SJSA1 (cell line): ENCODE data around the gene TMC5. TPM values are rescaled to one million over a fixed set of nuclear protein-coding genes. Genes with fewer than 3 reads are reported as not detected.
"Not testable (repeated sequence)": the region's sequence is repeated elsewhere in the genome, so short reads cannot be mapped to it uniquely, and the experiment has no call there.

Experiments
- DNase-seq, 2 experiments: peaks; one replicate each; pipeline ENCODE4 v3.0.0-alpha.2; 2015 to 2020; ENCODE audit warnings: low spot score in 2 of 2, low read depth in 1 of 2
- H3K27ac ChIP-seq: fragments of 250-450 bp; sonication (Bioruptor Pico); 2 replicates; pipeline ENCODE4 v1.5.1; 2020; ENCODE audit warnings: mild to moderate bottlenecking, moderate library complexity
- H3K27me3 ChIP-seq: fragments of 250-450 bp; sonication (Bioruptor Pico); replicated peaks from 2 replicates; pipeline ENCODE4 v1.5.1; 2020; ENCODE audit warnings: mild to moderate bottlenecking, moderate library complexity
- H3K36me3 ChIP-seq: fragments of 250-450 bp; sonication (Bioruptor Pico); 2 replicates; pipeline ENCODE4 v1.5.1; 2020; ENCODE audit warnings: mild to moderate bottlenecking
- H3K4me1 ChIP-seq: fragments of 250-450 bp; sonication (Bioruptor Pico); replicated peaks from 2 replicates; pipeline ENCODE4 v1.6.1; 2021; ENCODE audit warnings: mild to moderate bottlenecking
- H3K4me3 ChIP-seq: fragments of 250-450 bp; sonication (Bioruptor Pico); 2 replicates; pipeline ENCODE4 v1.5.1; 2020; ENCODE audit warnings: mild to moderate bottlenecking
- H3K9me3 ChIP-seq: fragments of 250-450 bp; sonication (Bioruptor Pico); replicated peaks from 2 replicates; pipeline ENCODE4 v1.5.1; 2020; ENCODE audit warnings: mild to moderate bottlenecking
- total RNA-seq: library from RNA; depleted of rRNA; stranded (reverse); fragments of >200 nt; shearing (Covaris generic); gene quantifications from 2 replicates; pipeline ENCODE4 v1.2.3, GENCODE V29; 2014

The TMC5 gene
- total RNA-seq, 1 experiment from 2014 or later, result not detected

DNA sequence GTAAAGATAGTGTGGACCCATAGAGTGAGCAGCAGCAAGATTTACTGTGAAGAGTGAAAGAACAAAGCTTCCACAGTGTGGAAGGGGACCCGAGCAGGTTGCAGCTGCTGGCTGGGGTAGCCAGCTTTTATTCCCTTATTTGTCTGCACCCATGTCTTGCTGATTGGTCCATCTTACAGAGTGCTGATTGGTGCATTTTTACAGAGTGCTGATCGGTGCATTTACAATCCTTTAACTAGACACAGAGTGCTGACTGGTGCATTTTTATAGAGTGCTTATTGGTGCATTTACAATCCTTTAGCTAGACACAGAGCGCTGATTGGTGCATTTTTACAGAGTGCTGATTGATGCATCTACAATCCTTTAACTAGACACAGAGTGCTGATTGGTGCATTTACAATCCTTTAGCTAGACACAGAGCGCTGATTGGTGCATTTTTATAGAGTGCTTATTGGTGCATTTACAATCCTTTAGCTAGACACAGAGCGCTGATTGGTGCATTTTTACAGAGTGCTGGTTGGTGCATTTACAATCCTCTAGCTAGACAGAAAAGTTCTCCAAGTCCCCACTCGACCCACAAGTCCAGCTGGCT, 26.4 kb upstream of the TMC5 start:
- not testable (repeated sequence) for H3K27me3 ChIP-seq, H3K4me1 ChIP-seq, H3K9me3 ChIP-seq, H3K27ac ChIP-seq, H3K4me3 ChIP-seq, DNase-seq, H3K36me3 ChIP-seq

DNA sequence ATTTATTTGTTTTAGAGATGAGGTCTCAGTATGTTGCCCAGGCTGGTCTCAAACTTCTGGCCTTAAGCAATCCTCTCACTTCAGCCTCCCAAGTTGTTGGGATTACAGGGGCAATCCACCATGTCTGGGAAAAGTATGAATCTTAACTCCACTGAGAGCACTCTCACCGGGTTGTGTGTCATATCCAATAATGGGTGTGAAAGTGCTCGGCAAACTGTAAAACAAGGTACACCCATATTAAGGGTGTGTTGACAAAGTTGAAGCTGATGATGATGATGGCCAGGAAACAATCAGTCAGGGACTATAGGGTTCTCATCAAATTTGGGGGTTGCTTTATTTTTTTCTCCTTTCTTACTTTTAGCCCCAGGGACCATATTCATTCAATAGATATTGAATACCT, 25.3 kb upstream of the TMC5 start:
- no peak for DNase-seq
- H3K9me3 ChIP-seq, result no peaks in the 10 kb centered on the region
- no peak overlapping the region for H3K27ac ChIP-seq
- H3K36me3 ChIP-seq, result no peaks in the 10 kb centered on the region
- H3K27me3 ChIP-seq, result no peaks in the 10 kb centered on the region
- H3K4me1 ChIP-seq, result no peaks in the 10 kb centered on the region
- H3K4me3 ChIP-seq, result no peak overlapping the region

DNA sequence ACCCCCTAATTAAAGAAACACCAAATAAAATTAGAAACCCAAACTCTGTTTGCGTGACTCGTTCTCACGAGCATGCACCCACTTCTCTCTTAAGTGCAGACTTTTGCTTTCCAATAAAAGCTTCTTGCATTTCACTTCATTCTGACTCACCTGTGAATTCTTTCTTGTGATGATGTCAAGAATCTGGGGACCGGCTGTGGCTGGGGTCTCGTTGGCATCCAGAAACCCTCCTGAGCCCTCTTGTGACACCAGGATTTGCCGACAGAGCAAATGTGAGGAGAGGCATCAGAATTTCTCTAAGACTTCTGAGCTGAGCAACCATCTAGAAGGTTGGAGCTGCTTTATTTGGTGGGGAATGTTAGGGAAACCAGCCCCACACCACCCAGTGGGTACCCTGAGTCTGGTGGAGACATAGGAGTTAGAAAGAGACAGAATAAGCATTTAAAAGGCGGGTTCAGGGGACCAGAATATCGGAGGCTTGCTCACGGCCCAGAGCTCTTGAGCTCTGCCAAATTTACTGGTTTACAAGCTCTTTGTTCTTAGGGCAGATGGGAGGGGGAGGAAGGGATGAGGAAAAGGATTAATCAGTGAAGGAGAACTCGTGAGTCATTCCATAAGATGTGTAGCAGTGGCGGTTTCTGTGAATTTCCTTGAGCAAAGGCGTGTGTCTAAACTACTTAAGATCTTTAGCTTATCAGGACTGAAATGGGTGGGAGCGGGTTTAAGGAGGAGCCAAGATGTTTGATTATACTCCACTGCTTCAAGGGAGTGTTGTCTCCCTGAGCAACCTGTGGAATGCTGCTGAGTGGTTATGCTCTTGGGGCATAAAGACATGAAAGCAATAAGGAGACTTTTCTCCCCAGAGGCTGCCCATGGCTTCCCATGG, 24.2 kb upstream of the TMC5 start:
- no peak overlapping the region for H3K4me3 ChIP-seq
- H3K9me3 ChIP-seq, result no peaks in the 10 kb centered on the region
- H3K4me1 ChIP-seq, result no peaks in the 10 kb centered on the region
- no peak overlapping the region for H3K27ac ChIP-seq
- H3K27me3 ChIP-seq, result no peaks in the 10 kb centered on the region
- H3K36me3 ChIP-seq, result no peaks in the 10 kb centered on the region
- no peak for DNase-seq

DNA sequence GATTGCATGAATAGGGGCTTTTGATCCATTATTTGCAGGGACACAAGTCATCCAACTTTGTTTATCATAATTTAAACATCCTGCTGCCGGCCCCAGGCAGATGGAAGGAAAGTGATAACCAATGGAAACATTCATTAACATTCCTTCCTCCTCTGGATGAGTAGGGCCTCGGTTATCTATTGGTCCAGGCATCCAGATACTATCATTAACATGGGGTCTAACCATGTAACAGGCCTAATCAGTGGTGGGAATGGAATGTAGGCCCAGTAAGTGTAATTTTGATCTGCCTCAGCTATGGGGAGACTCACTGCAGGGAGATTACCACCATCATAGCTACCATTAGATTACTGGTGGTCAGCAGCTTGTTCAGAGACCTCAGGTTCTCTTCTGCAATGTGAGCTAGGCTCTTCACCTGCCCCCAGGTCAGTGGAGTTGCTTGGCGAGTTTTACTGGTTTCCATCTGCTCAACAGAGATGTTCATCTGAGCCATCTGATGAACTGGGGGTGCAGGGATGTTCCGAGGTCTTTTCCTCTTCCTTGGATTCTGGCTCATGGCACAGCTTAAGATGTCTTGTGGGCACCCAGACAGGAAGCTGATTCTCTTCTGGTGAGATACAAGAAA, 21.9 kb upstream of the TMC5 start:
- H3K27ac ChIP-seq, DNase-seq, H3K4me3 ChIP-seq, H3K9me3 ChIP-seq, H3K4me1 ChIP-seq, H3K36me3 ChIP-seq, H3K27me3 ChIP-seq: not testable (repeated sequence)

DNA sequence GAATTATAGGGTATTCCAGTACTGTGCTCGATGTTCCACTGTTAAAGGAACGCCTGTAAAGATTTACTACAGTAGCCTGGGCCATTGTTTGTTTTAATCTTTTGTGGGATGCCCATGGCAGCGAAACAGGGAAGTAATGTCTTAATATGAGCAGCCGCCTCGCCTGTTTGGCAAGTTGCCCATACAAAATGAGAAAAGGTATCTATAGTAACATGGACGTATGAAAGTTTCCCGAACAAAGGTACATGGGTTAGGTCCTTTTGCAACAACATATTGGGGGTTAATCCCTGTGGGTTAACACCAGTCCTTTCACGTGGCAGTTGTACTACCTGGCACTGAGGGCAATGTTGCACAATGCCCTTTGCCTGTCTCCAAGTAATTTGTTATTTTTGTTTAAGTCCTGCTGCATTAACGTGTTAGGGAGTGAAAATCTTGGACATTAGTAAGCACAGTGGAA, 21.1 kb upstream of the TMC5 start:
- no peak for DNase-seq
- Histone ChIP-seq H3K27ac (no peak overlapping the region), H3K36me3 (no peaks in the 10 kb centered on the region), H3K27me3 (no peaks in the 10 kb centered on the region), H3K4me3 (no peak overlapping the region), H3K9me3 (no peaks in the 10 kb centered on the region), H3K4me1 (no peaks in the 10 kb centered on the region)

DNA sequence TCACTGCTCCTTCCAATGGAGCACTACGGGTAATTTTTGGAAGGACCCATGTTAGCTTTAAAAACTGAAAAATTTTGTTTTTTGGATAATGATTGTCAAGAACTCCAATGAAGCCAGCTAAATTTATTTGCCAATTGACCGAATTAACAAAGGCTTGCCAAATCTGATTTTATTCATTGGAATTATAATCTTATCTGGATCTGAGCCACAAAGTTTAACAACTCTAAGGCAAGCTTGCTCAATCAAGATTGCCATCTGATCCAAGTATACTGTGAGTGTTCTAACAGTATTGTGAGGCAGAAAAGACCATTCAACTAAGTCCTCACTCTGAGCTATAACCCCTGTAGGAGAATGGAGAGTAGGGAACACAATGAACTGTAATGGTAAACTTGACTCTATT, 20.3 kb upstream of the TMC5 start:
- not testable (repeated sequence) for DNase-seq, H3K4me3 ChIP-seq, H3K4me1 ChIP-seq, H3K36me3 ChIP-seq, H3K9me3 ChIP-seq, H3K27ac ChIP-seq, H3K27me3 ChIP-seq

DNA sequence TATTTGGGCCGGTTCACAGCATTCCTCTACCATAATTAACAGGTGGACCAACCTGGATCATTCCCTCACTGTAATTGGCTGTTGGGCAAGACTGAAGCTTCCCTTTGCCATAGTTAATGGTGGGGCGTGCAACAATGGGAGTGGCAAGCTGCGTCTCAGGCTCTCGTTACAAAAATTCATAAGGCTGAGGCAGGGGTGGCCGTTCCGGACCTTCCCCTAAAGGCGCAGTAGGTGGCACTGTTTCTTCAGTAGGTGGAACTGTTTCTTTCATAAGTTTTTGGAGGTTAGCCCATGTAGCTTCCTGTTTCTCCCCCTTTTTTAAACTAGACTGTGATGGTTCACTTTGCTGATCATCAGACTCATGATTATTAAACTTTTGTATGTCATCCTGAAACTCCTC, 17.0 kb upstream of the TMC5 start:
- Histone ChIP-seq H3K27ac (no peak overlapping the region), H3K4me3 (no peak overlapping the region), H3K27me3 (no peaks in the 10 kb centered on the region), H3K36me3 (no peaks in the 10 kb centered on the region), H3K4me1 (no peaks in the 10 kb centered on the region), H3K9me3 (no peaks in the 10 kb centered on the region)
- no peak for DNase-seq

- Histone ChIP-seq H3K4me1 (no peaks in the 10 kb centered on the region), H3K4me3 (no peak overlapping the region), H3K9me3 (no peaks in the 10 kb centered on the region), H3K27me3 (peaks cover 16% of the 10 kb centered on the region), H3K36me3 (no peaks in the 10 kb centered on the region), H3K27ac (no peak overlapping the region)
- no peak for DNase-seq
These were observed 10.7 kb upstream of the TMC5 start for GRCh38 chr16:19406891-19407491.

DNA sequence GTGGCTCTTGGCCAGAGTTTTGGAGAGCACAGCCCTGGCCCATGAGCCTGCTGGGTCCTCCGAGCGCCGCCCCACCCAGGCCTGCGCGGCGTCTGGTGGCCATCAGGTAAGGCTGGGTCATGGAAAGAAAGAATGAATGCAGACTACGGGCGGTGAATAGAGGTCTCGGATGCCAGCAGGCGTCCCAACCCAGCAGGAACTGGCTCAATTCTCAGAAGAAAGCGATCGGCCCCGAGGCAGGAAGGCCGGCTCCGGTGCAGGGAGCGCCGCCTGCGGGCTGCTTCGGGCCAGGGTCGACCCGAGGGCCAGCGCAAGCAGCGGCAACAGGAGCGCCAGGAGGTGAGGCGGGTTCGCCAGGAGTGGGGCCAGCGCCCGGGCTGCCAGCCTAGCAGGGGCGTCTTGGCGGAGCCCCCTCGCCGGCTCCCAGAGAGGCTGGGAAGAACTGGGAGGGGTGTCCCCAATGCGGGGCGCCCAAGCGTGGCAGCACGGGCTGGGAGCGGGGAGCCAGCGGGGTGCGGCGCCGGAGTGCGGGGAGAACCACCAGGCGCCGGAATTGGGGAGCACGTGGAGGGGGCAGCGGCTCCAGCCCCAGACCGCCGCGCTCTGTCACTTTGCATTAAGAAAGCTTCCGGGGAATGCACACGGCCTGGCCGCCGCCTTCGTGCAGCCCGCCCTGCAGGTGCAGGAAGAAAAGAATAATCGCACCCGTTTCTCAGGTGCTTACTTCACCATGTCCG, 7.1 kb upstream of the TMC5 start:
- no peaks in the 10 kb centered on the region for H3K36me3 ChIP-seq
- H3K4me3 ChIP-seq, result no peak overlapping the region
- DNase-seq, result no peak
- no peaks in the 10 kb centered on the region for H3K9me3 ChIP-seq
- H3K4me1 ChIP-seq, result no peaks in the 10 kb centered on the region
- H3K27me3 ChIP-seq, result peaks cover 19% of the 10 kb centered on the region
- no peak overlapping the region for H3K27ac ChIP-seq

- H3K9me3 ChIP-seq, result no peaks in the 10 kb centered on the region
- no peak overlapping the region for H3K4me3 ChIP-seq
- H3K4me1 ChIP-seq, result no peaks in the 10 kb centered on the region
- no peak overlapping the region for H3K27ac ChIP-seq
- peaks cover 19% of the 10 kb centered on the region for H3K27me3 ChIP-seq
- DNase-seq, result no peak
- no peaks in the 10 kb centered on the region for H3K36me3 ChIP-seq
These were observed 6.4 kb upstream of the TMC5 start for GRCh38 chr16:19411298-19411697.

DNA sequence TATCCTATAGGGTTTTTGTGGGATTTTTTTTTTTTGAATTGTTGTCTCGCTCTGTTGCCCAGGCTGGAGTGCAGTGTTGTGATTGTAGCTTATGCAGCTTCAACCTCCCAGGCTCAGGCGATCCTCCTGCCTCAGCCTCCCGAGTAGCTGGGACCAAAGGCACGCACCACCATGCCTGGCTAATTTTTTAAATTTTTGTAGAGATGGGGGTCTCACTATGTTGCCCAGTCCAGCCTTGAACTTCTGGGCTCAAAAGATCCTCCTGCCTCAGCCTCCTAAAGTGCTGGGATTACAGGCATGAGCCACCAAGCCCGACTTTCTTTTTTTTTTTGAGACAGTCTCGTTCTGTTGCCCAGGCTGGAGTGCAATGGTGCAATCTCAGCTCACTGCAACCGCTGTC, 5.6 kb upstream of the TMC5 start:
- DNase-seq, result not testable (repeated sequence)

GRCh38 chr16:19415461-19415860, 2.2 kb upstream of the TMC5 start:
- Histone ChIP-seq H3K4me3 (no peak overlapping the region), H3K27me3 (peaks cover 16% of the 10 kb centered on the region), H3K36me3 (no peaks in the 10 kb centered on the region), H3K4me1 (no peaks in the 10 kb centered on the region), H3K27ac (no peak overlapping the region), H3K9me3 (no peaks in the 10 kb centered on the region)
- no peak for DNase-seq

More for the DNA sequence above, 5.6 kb upstream of the TMC5 start:
- H3K36me3 ChIP-seq, H3K27ac ChIP-seq, H3K4me1 ChIP-seq, H3K9me3 ChIP-seq, H3K4me3 ChIP-seq: not testable (repeated sequence)
- peaks cover 19% of the 10 kb centered on the region for H3K27me3 ChIP-seq

DNA sequence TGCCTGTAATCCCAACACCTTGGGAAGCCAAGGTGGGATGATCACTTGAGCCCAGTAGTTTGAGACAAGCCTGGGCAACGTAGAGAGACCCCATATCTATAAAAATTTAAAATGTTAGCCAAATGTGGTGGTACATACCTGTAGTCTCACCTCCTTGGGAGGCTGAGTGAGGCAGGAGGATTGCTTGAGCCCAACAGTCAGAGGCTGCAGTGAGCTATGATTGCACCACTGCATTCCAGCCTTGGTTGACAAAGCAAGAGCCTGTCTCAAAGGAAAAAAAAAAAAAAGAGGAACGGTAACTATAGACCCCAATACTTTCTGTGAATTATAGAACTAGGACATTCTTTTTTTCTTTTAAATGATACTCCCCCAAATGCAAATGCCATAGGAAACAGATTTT, 1.8 kb upstream of the TMC5 start:
- H3K4me3 ChIP-seq, result no peak overlapping the region
- H3K36me3 ChIP-seq, result no peaks in the 10 kb centered on the region
- H3K27ac ChIP-seq, result no peak overlapping the region
- H3K9me3 ChIP-seq, result no peaks in the 10 kb centered on the region
- no peak for DNase-seq
- no peaks in the 10 kb centered on the region for H3K4me1 ChIP-seq
- H3K27me3 ChIP-seq, result peaks cover 12% of the 10 kb centered on the region
